Keratinocyte (primary cell): ENCODE measurements around the gene TMEM19.

Experiments used
- EZH2 ChIP-seq: IDR thresholded peaks from one replicate; pipeline ENCODE4 v1.6.1; 2012; ENCODE audit warnings: inconsistent platforms, mild to moderate bottlenecking, low read length, moderate library complexity
- TF ChIP-seq, protein P1 (sequence below), 3 experiments: IDR thresholded peaks in 1 of 3; conservative IDR thresholded peaks in 1 of 3; optimal IDR thresholded peaks in 1 of 3; 2 replicates in 2 of 3; 3 replicates in 1 of 3; pipeline versions ENCODE3 to v1.5.1; 2011; ENCODE audit warnings: low read length in 3 of 3, mild to moderate bottlenecking in 3 of 3, moderate library complexity in 2 of 3, control low read depth in 1 of 3, inconsistent platforms in 1 of 3; ENCODE audit not compliant: insufficient read depth in 2 of 3; ENCODE audit errors: extremely low read depth in 1 of 3

DNA sequence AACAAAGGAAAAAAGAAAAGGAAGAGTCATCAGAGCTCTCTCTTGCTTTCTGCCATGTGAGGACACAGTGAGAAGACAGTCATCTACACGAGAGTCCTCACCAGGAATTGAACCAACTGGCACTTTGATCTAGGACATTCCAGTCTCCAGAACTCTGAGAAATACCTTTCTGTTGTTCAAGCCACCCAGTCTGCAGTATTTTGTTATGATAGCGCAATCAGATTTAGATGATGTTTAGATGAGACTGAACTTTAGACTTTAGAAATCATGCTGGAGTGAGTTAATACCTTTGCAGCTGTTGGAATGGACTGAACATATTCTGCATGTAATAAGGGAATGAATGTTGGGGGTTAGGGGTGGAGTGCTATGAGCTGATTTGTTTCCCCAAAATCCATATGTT is 40.7 kb downstream of the TMEM19 start:
- TF ChIP-seq, protein P1, sequence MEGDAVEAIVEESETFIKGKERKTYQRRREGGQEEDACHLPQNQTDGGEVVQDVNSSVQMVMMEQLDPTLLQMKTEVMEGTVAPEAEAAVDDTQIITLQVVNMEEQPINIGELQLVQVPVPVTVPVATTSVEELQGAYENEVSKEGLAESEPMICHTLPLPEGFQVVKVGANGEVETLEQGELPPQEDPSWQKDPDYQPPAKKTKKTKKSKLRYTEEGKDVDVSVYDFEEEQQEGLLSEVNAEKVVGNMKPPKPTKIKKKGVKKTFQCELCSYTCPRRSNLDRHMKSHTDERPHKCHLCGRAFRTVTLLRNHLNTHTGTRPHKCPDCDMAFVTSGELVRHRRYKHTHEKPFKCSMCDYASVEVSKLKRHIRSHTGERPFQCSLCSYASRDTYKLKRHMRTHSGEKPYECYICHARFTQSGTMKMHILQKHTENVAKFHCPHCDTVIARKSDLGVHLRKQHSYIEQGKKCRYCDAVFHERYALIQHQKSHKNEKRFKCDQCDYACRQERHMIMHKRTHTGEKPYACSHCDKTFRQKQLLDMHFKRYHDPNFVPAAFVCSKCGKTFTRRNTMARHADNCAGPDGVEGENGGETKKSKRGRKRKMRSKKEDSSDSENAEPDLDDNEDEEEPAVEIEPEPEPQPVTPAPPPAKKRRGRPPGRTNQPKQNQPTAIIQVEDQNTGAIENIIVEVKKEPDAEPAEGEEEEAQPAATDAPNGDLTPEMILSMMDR (optimal IDR thresholded peaks at IDR 0.05 in 1 of 3, IDR thresholded peaks at IDR 0.05 in 1 of 3, conservative IDR thresholded peaks at IDR 0.05 in 1 of 3; ENCODE audit: extremely low read depth in 1 of 3, insufficient read depth in 2 of 3, low read length in 3 of 3) = no peak
- no peak for TF ChIP-seq EZH2
